ENCODE data around the gene OSER1.

The OSER1 gene

GRCh38 chr20:44186201-44186600 lies 24.4 kb downstream of the OSER1 start:
- no peak for TF ChIP-seq CTCF (IDR thresholded peaks at IDR 0.05)

DNA sequence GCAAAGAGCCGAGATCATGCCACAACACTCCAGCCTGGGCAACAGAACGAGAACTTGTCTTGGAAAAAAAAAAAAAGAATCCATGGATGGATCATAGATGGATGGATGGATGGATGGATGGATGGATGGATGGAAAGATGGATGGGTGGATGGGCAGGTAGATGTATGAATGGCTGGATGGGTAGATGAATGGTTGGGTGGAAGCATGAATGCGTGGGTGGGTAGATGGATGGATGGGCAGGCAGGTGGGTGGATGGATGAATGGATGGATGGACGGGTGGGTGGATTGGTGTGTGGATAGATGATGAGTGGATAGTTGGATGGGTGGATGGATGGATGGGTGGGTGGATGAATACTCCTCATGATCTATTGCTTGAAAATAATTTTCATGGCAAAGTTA lies 25.0 kb downstream of the OSER1 start:
- TF ChIP-seq CTCF (IDR thresholded peaks at IDR 0.05) = no peak

- no peak for TF ChIP-seq CTCF (IDR thresholded peaks at IDR 0.05)
These were observed 27.3 kb downstream of the OSER1 start for GRCh38 chr20:44183282-44183681.

GRCh38 chr20:44182863-44183262 lies 27.7 kb downstream of the OSER1 start:
- no peak for TF ChIP-seq CTCF (IDR thresholded peaks at IDR 0.05)

DNA sequence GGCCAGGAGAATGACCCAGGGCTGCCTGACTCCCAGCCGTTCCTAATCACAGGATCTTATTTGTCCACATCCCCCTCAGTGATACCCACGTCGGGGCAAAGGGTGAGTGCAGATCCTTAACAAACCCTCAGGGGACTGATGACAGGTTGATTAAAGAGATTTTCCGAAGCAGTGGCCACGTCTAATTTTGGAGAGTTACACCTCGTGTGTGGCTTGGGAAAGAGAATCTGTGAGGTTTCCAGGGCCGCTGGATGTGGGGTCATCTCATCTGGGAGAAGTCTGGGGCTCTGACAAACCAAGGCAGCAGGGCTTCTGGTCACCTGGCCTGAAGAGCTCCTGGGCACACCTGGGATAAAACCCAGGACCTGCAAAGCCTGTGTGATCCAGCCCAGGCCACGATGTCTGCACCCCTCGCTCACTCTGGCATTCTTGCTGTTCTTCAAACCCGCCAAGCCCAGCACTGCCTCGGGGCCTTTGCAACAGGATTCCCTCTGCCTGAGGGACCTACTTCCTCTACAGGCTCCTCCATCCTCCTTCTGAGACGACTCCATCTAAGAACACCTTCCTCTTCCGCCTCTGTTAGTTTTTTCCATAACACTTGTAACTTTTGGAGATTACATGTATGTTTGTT lies 28.3 kb downstream of the OSER1 start:
- TF ChIP-seq CTCF (IDR thresholded peaks at IDR 0.05) = no peak

- TF ChIP-seq CTCF (IDR thresholded peaks at IDR 0.05) = no peak
These were observed 29.0 kb downstream of the OSER1 start for GRCh38 chr20:44181611-44182010.

DNA sequence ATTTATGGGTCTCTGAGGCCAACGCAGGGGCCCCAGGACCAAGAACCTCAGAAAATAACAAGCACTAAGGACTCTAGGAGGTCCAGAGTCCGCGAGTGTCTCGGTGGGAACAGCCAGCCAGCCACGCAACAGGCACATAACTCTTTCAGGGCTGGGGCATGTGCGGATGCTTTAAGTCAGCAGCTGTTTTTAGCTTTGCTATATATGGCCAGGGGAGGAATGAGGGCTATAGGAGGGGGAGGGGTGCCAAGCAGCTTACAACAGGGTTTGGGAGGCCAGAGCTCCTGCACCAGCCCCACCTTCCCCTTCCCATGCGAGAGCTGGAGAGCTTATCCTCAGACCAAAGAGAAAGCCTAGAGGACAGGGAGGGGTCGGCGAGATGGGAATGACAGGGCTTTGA lies 29.8 kb downstream of the OSER1 start:
- TF ChIP-seq CTCF (IDR thresholded peaks at IDR 0.05) = no peak
